Activated naive CD4-positive, alpha-beta T cell treated with anti-CD3 and anti-CD28 coated beads, Interleukin-2, amount 10 ng/mL, durations not matched to agents 7 days and 5 days (primary cell): ENCODE measurements around the gene SNED1.

Source experiments
- CTCF ChIA-PET: fragments of 350-600 bp; sonication (Branson Sonifier 250); formaldehyde crosslinking; loops from one replicate; lab custom pipeline; 2021; ENCODE audit warnings: antibody characterized with exemption; lab: Charles Lee
- DNase-seq: peaks from one replicate; pipeline ENCODE4 v3.0.0-alpha.2; 2020
- H3K27ac Mint-ChIP-seq: one replicate; pipeline ENCODE4 v1.8.0; 2021; ENCODE audit warnings: mild to moderate bottlenecking, moderate library complexity, mixed read lengths
- H3K27me3 Mint-ChIP-seq: one replicate; pipeline ENCODE4 v1.8.0; 2021; ENCODE audit warnings: mild to moderate bottlenecking, mixed read lengths
- H3K36me3 Mint-ChIP-seq: one replicate; pipeline ENCODE4 v1.8.0; 2021; ENCODE audit warnings: mixed read lengths
- H3K4me1 Mint-ChIP-seq: one replicate; pipeline ENCODE4 v1.8.0; 2021; ENCODE audit warnings: mixed read lengths
- H3K4me3 Mint-ChIP-seq: one replicate; pipeline ENCODE4 v1.8.0; 2021; ENCODE audit warnings: mild to moderate bottlenecking, moderate library complexity, mixed read lengths
- H3K9me3 Mint-ChIP-seq: one replicate; pipeline ENCODE4 v1.8.0; 2021; ENCODE audit warnings: mixed read lengths

Gene SNED1

DNA sequence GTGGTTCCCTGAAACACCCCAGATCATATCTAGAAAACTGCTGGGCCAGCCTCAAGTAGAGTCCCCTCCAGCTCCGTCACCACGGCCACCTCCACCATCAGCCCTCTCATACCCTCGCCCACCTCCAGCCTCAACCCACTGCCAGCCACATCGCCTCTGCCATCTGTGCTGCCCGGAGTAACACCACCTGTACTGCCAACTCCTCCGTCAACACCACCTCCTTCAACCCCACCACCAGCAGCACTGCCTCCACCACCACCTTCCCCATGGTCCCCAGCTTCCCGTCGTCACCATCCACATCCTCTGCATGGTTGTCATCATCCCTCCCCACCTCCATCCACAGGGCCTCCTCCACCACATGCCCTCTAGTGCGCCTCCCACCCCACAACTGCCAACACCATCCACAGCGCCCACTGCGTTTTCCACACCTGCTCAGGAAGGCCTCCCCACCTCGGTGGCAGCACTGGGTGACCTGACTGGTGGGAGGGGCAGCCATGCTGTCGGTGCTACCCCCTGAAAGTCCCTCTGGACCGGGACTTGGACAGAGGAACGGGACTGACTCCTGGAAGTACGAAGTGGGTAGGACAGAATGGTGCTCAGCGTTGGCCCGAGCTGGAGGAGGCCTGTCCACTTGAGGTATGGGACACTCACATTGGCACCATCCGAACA lies 1.6 kb downstream of the SNED1 start:
- Mint-ChIP-seq H3K4me3 (peak overlapping the region; percentile 41), H3K27me3 (peaks cover 84% of the 10 kb centered on the region)
- DNase-seq: no peak

DNA sequence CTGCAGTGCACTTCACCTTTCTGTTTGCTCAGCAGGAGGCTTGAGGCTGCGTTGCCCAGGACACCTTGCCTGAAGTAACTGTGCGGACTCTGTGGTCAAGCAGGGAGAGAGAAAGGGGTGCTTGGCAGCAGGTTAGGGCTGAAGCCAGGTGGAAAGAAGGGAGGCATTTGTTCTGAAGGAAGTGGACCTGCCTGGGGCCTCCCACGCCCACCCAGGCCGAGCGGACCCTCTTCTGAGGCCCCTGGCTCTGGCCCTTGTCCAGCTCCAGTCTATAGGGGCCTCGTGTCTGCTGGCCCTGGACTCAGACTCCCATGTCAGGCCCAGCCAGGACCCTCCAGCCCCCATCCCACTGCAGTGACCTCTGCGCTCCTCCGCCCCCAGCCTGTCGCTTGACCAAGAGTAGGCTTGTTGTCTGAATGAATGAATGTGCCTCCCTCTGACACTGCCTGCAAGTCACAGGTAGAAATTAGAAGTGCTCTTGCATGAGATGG lies 2.5 kb downstream of the SNED1 start:
- Mint-ChIP-seq H3K27ac (no peak overlapping the region), H3K4me3 (no peak overlapping the region), H3K4me1 (peaks cover 8% of the 10 kb centered on the region), H3K36me3 (peaks cover 4% of the 10 kb centered on the region), H3K9me3 (peaks cover 19% of the 10 kb centered on the region), H3K27me3 (peaks cover 85% of the 10 kb centered on the region)
- CTCF ChIA-PET: no interaction called here
- DNase-seq: no peak

More for the DNA sequence above, 1.6 kb downstream of the SNED1 start:
- CTCF ChIA-PET: interaction anchor here (1.2 kb wide), 1 partner anchor 16 kb away, joined by 6 read pairs; no protein-coding TSS in a partner anchor
- Mint-ChIP-seq H3K9me3 (peaks cover 12% of the 10 kb centered on the region), H3K4me1 (peaks cover 8% of the 10 kb centered on the region), H3K36me3 (no peaks in the 10 kb centered on the region), H3K27ac (no peak overlapping the region)

DNA sequence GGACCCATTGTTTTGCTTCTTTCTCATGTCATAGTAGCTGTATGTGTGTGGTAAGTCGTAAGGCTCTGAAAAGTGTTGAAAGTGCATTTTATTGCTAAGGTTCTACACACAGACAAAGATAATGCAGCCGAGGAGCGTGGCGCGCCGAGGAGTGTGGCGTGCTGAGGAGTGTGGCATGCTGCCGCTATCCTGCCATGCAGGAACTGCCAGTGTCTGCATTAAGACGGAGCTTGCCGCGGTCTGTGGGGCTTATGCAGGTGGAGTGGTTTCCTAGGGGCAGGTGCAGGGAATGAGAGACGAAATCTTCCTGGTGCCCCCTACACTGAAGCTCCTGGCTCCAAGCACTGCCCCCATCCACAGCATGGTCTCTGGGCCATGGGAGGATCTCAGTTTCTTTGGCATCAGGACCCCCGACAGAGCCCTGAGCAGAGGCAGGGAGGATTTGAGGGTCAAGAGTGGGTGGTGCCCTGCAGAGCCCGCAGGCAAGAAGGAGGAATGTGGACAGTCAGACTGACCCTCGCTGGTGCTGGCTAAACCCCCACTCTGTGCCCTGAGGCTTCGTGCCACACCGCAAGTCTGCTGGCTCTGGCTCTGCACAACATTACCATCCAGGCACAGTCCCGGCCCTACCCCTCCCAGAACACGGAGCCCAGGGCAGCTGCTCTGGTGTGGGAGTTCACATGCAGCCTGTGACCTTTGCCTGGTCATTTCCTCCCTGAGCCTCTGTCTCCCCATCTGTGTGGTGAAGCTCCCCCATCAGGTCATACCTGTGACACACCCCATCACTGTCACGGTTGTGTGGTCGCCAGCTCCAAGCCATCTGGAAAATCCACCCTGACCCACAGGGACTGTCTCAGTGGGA lies 3.2 kb downstream of the SNED1 start:
- Mint-ChIP-seq H3K36me3 (peaks cover 4% of the 10 kb centered on the region), H3K4me1 (peaks cover 13% of the 10 kb centered on the region), H3K4me3 (no peak overlapping the region), H3K9me3 (peaks cover 24% of the 10 kb centered on the region), H3K27ac (no peak overlapping the region), H3K27me3 (peaks cover 85% of the 10 kb centered on the region)
- no peak for DNase-seq
- CTCF ChIA-PET: interaction anchor here (1.1 kb wide), 1 partner anchor 87 kb away, joined by 3 read pairs; no protein-coding TSS in a partner anchor

DNA sequence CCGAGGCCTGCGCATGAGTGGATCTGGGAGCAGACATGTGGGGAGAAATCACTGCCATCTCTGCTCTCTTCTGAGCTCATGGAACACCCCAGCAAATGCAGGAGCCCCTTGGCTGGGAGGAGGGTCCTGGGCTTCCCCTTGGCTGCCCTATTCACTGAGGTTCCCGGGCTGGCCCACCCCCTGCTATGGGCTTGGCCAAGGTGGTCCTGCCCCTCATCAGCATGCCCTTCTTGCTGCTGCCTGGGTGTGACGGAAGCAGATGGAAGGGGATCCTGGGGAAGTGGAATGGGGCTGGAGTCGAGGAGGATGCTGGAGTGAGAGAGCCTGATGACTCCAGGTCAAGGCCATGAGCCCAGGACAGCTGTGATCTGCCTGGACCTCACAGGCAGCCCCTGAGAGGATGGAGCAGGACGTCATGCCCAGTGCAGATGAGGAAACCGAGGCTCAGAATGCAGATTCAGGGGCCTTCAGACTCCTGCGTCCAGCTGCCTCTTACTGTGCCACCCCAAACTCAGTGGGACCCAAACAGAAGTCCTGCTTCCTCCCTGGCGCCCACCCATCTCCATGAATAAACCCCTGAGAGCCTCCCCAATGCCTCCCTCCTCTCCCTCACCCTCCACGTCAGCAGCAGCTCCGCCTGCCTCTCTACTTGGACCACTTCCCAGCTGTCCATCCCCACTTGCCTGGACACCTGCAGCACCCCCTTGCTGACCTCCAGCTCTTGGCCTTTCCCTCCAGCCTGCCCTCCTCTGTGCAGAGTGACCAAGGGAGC lies 4.0 kb downstream of the SNED1 start:
- Mint-ChIP-seq H3K36me3 (peaks cover 4% of the 10 kb centered on the region), H3K27me3 (peaks cover 79% of the 10 kb centered on the region), H3K4me3 (no peak overlapping the region), H3K9me3 (peaks cover 24% of the 10 kb centered on the region), H3K27ac (peak overlapping the region; percentile 28), H3K4me1 (peaks cover 11% of the 10 kb centered on the region)
- DNase-seq: no peak
- CTCF ChIA-PET: interaction anchor here (1.1 kb wide), 1 partner anchor 88 kb away, joined by 3 read pairs; no protein-coding TSS in a partner anchor

DNA sequence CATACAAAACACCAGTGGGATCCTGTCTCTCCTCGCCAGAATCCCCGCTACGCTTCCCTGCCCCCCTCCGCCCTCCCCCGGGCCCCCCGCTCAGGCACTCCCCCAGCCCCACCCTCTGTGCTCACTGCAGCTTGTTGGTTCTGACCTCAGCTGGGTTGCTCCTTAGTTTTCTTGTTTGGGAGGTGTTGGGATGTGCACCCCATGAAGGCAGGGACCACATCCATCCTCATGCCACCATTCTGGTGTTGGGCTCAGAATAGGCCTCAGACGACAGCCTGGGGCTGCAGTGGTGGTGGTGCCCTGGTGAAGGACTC lies 4.6 kb downstream of the SNED1 start:
- Mint-ChIP-seq H3K27ac (no peak overlapping the region), H3K4me1 (peaks cover 10% of the 10 kb centered on the region), H3K4me3 (no peak overlapping the region), H3K27me3 (peaks cover 78% of the 10 kb centered on the region), H3K36me3 (peaks cover 4% of the 10 kb centered on the region), H3K9me3 (peaks cover 24% of the 10 kb centered on the region)
- CTCF ChIA-PET: no interaction called here
- no peak for DNase-seq

DNA sequence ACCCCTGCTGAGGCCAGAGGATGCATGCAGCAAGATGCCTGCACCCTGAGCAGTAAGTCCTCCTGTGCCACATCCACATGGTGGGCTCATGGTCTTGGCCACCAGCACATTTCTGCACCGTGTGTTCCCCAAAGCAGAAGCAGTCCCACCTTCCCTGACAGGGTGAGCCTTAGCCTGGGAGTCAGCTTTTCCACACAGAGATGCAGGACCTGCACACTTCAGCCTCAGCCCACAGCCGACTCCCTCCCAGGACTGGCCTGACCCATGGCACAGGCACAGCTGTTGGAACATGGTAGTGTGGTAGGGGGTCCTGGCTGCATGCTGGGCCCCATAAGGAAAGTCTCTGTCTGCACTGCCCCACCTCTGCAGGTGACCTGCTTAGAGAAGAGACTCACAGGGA lies 5.0 kb downstream of the SNED1 start:
- peaks cover 78% of the 10 kb centered on the region for H3K27me3 Mint-ChIP-seq
- no peak overlapping the region for H3K4me3 Mint-ChIP-seq
- peaks cover 24% of the 10 kb centered on the region for H3K9me3 Mint-ChIP-seq
- H3K36me3 Mint-ChIP-seq: peaks cover 4% of the 10 kb centered on the region
- CTCF ChIA-PET: no interaction called here
- H3K27ac Mint-ChIP-seq: no peak overlapping the region
- no peak for DNase-seq
- H3K4me1 Mint-ChIP-seq: peaks cover 10% of the 10 kb centered on the region

DNA sequence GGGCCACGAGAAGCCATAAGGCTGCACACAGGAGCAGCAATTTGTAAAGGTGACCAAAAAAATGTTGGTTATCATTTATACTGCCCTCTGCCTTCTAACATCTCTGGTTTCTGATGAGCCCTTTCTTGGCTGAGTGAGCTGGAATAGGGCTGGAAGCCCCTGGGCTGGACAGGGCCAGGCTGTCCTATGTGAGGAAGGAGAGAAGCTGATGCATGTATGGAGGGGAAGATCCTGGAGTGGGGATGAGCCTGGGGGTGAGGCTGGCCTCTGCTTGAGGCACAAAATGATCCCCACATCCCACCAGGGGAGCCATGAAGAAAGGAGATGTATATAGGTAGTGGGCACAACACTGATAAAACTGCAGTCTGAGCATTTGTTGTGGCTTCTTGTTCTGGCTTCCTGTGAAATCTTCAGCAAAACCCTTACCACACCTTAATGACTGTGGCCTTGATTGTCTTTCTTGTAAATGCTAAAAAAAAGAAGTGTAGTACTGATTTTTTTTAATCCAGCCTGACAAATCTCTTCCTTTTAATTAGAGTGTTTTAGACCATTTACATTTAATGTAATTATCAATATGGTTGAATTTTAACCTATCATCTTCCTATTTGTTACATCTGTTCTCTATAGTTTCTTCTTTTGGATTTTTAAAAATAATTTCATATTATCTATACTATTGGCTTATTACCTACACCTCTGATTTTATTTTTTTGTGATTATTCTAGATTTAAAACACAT lies 5.6 kb downstream of the SNED1 start:
- Mint-ChIP-seq H3K36me3 (peaks cover 4% of the 10 kb centered on the region), H3K4me3 (no peak overlapping the region), H3K9me3 (peaks cover 24% of the 10 kb centered on the region), H3K27me3 (peaks cover 78% of the 10 kb centered on the region), H3K4me1 (peaks cover 15% of the 10 kb centered on the region), H3K27ac (no peak overlapping the region)
- DNase-seq: no peak
- CTCF ChIA-PET: no interaction called here

DNA sequence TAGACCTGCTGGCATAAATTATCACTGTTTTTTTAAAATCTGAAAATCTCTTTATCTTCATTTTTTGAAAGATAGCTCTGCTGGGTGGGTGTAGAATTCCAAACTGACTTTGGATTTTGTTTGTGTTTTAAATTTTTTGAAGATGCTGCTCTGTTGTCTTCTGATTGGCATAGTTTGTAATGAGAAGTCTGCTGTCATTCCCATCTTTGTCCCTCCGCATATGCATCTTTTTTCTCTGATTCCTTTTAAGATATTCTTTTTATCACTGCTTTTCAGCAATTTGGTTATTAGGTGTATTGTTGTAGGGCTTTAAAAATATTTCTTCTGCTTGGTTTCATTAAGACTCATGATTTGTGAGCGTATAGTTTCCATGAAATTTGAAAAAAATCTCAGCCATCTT lies 7.2 kb downstream of the SNED1 start:
- H3K9me3 Mint-ChIP-seq: peaks cover 24% of the 10 kb centered on the region
- CTCF ChIA-PET: no interaction called here
- H3K36me3 Mint-ChIP-seq: peaks cover 4% of the 10 kb centered on the region
- no peak for DNase-seq
- no peak overlapping the region for H3K27ac Mint-ChIP-seq
- H3K27me3 Mint-ChIP-seq: peaks cover 72% of the 10 kb centered on the region
- no peak overlapping the region for H3K4me3 Mint-ChIP-seq
- H3K4me1 Mint-ChIP-seq: peaks cover 28% of the 10 kb centered on the region

DNA sequence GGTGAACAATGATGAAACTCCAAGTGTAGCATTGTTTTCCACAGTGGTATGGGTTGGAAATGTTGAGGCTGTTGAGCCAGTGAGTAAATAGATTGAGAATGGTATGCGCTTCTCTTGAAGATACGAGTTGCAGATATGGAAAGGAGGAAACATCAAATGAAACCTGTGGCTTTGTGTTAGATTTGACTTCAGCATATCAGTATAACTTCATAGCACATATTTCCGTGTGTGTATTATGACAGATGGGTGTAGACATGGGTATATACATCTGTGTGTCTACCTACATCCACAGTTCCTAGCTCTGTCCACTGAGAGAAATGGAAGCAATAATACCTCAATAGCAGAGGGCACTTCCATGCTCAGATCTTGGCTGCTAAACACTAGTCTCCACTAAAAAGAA lies 8.0 kb downstream of the SNED1 start:
- peaks cover 32% of the 10 kb centered on the region for H3K4me1 Mint-ChIP-seq
- peaks cover 24% of the 10 kb centered on the region for H3K9me3 Mint-ChIP-seq
- CTCF ChIA-PET: no interaction called here
- peak overlapping the region; percentile 4 for H3K27ac Mint-ChIP-seq
- H3K27me3 Mint-ChIP-seq: peaks cover 63% of the 10 kb centered on the region
- H3K36me3 Mint-ChIP-seq: peaks cover 4% of the 10 kb centered on the region
- H3K4me3 Mint-ChIP-seq: no peak overlapping the region
- no peak for DNase-seq

DNA sequence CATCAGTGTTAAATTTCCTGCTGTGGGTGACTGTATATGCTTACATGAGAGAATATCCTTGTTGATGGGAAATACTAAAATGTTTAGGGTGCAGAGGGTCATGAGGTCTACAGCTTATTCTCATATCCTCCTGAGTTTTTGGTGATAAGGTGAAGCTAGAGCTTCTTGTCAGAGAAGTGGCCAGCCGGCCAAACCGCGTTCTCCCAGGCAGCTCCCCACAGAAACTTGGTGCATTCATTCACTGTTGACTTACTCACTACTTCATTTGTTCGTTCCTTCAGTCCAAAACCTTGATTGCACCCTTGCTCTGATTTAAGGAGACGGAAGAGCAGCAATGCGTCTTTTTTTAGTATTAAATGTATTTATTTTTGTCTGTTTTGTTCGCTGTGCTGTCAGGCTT lies 8.7 kb downstream of the SNED1 start:
- DNase-seq: no peak
- no peak overlapping the region for H3K4me3 Mint-ChIP-seq
- peaks cover 4% of the 10 kb centered on the region for H3K36me3 Mint-ChIP-seq
- peaks cover 24% of the 10 kb centered on the region for H3K9me3 Mint-ChIP-seq
- peaks cover 35% of the 10 kb centered on the region for H3K4me1 Mint-ChIP-seq
- CTCF ChIA-PET: no interaction called here
- H3K27me3 Mint-ChIP-seq: peaks cover 56% of the 10 kb centered on the region
- no peak overlapping the region for H3K27ac Mint-ChIP-seq

DNA sequence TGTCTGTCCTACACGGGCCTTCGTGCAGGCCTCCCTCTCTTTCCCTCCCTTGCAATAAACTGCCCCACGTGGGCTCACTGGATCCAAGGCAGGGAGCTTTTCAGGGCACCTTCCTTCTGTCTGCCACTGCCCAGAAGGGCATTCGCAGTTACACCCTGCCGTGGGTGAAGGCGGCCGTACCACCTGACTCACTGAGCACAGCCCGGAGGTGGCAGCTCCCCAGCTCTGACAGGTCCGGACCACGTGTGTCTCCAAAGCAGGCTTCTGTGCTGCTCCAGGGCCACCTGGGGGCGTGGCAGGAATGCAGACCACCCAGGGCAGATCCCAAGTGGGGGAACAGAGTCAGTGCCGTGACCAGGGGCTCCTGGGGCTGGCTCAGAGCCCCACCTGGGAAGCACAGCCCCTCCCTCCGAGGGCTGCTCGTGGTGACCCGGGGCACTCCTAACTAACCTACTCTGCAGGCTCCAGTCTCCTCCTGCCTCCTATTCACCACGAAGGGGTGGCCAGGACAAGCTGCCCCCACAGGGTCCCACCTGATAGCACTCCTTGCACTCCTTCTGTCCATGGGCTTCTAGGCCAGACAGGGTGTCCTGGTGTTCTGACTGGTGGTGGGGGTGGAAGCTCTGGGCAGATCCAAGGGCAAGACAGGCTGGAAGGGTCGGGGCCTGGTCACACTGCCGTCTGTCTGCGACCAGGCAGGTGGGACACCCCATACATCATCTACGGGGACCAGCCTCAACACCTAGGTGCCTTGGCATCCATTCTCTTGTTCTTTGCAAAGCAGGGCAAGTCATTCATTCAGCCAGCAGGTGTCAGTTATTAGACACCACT lies 9.7 kb downstream of the SNED1 start:
- H3K36me3 Mint-ChIP-seq: peaks cover 4% of the 10 kb centered on the region
- H3K9me3 Mint-ChIP-seq: peaks cover 23% of the 10 kb centered on the region
- H3K27me3 Mint-ChIP-seq: peaks cover 49% of the 10 kb centered on the region
- no peak overlapping the region for H3K4me3 Mint-ChIP-seq
- no peak for DNase-seq
- CTCF ChIA-PET: no interaction called here
- H3K27ac Mint-ChIP-seq: peak overlapping the region; percentile 90
- H3K4me1 Mint-ChIP-seq: peaks cover 39% of the 10 kb centered on the region

DNA sequence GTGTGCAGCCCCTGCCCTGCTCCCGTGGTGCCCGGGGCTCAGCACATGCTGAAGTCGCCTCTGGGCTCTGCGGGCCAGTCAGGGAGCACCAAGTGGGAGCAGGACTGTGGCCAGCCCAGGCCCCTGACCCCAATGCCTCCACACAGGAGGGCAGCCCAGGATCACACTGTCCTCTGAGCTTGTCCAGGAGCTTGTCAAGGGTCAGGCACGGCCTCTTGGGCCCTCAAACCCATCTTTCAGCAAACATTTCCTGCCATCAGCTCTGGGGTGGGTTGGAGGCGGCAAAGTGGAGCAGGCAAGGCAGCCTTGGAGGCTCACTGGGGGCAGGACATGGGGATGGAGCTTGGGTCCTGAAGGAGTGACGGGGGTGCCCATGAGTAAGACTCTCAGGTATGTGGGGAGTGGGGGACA lies 10.3 kb downstream of the SNED1 start:
- Mint-ChIP-seq H3K36me3 (peaks cover 4% of the 10 kb centered on the region), H3K27ac (peak overlapping the region; percentile 90), H3K27me3 (peaks cover 44% of the 10 kb centered on the region), H3K4me3 (no peak overlapping the region), H3K9me3 (peaks cover 17% of the 10 kb centered on the region), H3K4me1 (peaks cover 39% of the 10 kb centered on the region)
- DNase-seq: no peak
- CTCF ChIA-PET: interaction anchor here (0.7 to 1.8 kb wide), 2 partner anchors 25 to 69 kb away, joined by 3 to 5 read pairs; no protein-coding TSS in a partner anchor

DNA sequence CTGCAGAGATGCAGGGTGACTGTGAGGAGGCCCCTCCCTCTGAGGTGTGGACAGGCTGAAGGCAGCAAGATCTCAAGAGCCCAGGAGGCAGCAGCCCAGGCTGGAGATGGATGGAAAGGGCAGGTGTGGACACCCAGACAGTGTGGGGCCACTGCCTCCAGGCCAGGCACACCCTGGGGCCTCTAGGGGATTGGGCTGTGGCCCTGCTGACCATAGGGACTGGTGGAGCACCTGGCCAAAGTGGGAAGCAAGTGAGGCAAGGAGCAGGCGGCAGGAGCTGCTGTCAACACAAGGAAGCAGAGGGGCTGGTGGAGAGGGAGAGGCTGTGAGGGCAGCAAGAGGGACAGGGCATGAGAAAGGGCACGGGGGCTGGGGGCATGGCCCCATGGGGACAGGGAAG lies 10.8 kb downstream of the SNED1 start:
- CTCF ChIA-PET: interaction anchor here (0.6 to 1.8 kb wide), 4 partner anchors 25 to 69 kb away, joined by 3 to 5 read pairs (median 4); no protein-coding TSS in a partner anchor
- Mint-ChIP-seq H3K27ac (peak overlapping the region; percentile 90), H3K4me1 (peaks cover 36% of the 10 kb centered on the region), H3K27me3 (peaks cover 40% of the 10 kb centered on the region), H3K4me3 (no peak overlapping the region), H3K36me3 (peaks cover 4% of the 10 kb centered on the region), H3K9me3 (peaks cover 12% of the 10 kb centered on the region)
- DNase-seq: no peak
